Measurements from ENCODE around the gene MLANA.

- TF ChIP-seq, protein P1, sequence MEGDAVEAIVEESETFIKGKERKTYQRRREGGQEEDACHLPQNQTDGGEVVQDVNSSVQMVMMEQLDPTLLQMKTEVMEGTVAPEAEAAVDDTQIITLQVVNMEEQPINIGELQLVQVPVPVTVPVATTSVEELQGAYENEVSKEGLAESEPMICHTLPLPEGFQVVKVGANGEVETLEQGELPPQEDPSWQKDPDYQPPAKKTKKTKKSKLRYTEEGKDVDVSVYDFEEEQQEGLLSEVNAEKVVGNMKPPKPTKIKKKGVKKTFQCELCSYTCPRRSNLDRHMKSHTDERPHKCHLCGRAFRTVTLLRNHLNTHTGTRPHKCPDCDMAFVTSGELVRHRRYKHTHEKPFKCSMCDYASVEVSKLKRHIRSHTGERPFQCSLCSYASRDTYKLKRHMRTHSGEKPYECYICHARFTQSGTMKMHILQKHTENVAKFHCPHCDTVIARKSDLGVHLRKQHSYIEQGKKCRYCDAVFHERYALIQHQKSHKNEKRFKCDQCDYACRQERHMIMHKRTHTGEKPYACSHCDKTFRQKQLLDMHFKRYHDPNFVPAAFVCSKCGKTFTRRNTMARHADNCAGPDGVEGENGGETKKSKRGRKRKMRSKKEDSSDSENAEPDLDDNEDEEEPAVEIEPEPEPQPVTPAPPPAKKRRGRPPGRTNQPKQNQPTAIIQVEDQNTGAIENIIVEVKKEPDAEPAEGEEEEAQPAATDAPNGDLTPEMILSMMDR (IDR thresholded peaks at IDR 0.05; ENCODE audit: low read depth, low read length), result no peak
- TF ChIP-seq EZH2phosphoT487 (IDR thresholded peaks at IDR 0.05; ENCODE audit: low read depth), result no peak
Observed at GRCh38 chr9:5953743-5954707, 63.3 kb downstream of the MLANA start.

All from OCI-LY3 (cell line).